Psoas muscle (tissue), 8 donors: ENCODE data around the gene IL17REL. TPM values are rescaled to one million over a fixed set of nuclear protein-coding genes. Genes with fewer than 3 reads are reported as not detected.

Experiments used
- ATAC-seq, 4 donors: fragments of 200-7000 bp; cut with Tn5 transposase; one replicate each; pipeline ENCODE4 v1.9.1; 2020; ENCODE audit warnings: moderate library complexity in 3 of 4, mild to moderate bottlenecking in 2 of 4
- DNase-seq, 2 donors: peaks; one replicate each; pipeline ENCODE4 v3.0.0-alpha.2; 2020
- H3K27ac ChIP-seq: fragments of 200-600 bp; one replicate; pipeline ENCODE4 v1.8.0; 2022
- H3K27me3 ChIP-seq, 3 donors: fragments of 200-600 bp in 1 of 3; one replicate each; pipeline versions ENCODE4 v1.6.1 to v1.8.0; 2013 to 2022; ENCODE audit warnings: low read length in 2 of 3, mild to moderate bottlenecking in 2 of 3, moderate library complexity in 1 of 3; ENCODE audit not compliant: insufficient read depth in 3 of 3
- H3K36me3 ChIP-seq, 2 donors: fragments of 200-600 bp in 1 of 2; one replicate each; pipeline versions ENCODE4 v1.6.1 to v1.8.0; 2013 to 2022; ENCODE audit warnings: low read depth in 1 of 2, mild to moderate bottlenecking in 1 of 2, moderate library complexity in 1 of 2; ENCODE audit not compliant: insufficient read depth in 1 of 2
- H3K4me1 ChIP-seq: fragments of 200-600 bp; one replicate; pipeline ENCODE4 v1.8.0; 2022
- H3K4me3 ChIP-seq: fragments of 200-600 bp; one replicate; pipeline ENCODE4 v1.8.0; 2022; ENCODE audit warnings: mild to moderate bottlenecking
- H3K9me3 ChIP-seq: fragments of 200-600 bp; one replicate; pipeline ENCODE4 v1.8.0; 2022
- WGBS, 3 donors: extraction: QIAGEN DNeasy Blood & Tissue Kit; methylation state at CpG; one replicate each; pipeline versions ENCODE4 v1.1.6 to v1.1.7; 2013; 5-methylcytosine and 5-hydroxymethylcytosine counted together
- intact Hi-C, 2 donors: fragments of 100-400 bp; cut with DNase I; formaldehyde crosslinking; loops; one replicate each; pipeline versions ENCODE4 v1.11.0 to v1.14.2; 2022
- polyA plus RNA-seq, 3 donors: library from polyadenylated mRNA; stranded (reverse); fragments of 200-250 nt; gene quantifications; one replicate each; pipeline ENCODE4 v1.2.3, GENCODE V29; 2013
- total RNA-seq, 4 donors: library from RNA; stranded (reverse); fragmentation: NEBNext Ultra II Directional in 2 of 4; extraction: Animal tissue kit (Norgen Biotek cat#: 25700) in 2 of 4; gene quantifications; one replicate each; pipeline versions ENCODE4 v1.2.1 to v1.2.4, GENCODE V29; 2021 to 2023
- TF ChIP-seq, protein P1 (sequence below): fragments of 200-600 bp; IDR thresholded peaks from one replicate; pipeline ENCODE4 v1.8.0; 2022; ENCODE audit warnings: antibody characterized with exemption
- donor health status: healthy with polysubstance abuse.
- donor health status: DM: no; HTN: no; CAD: no; lungs with moderate emphysema.
- donor health status: Bipolar disorder and iron deficiency.
- donor health status: healthy.
- donor health status: DM: yes; HTN: yes; CAD: no.
- donor health status: DM: no; HTN: no; CAD: no.
- donor health status: DM: no; HTN: no; CAD: no.
- donor health status: DM: yes; HTN: yes; CAD: no.

Gene IL17REL
- total and polyA plus RNA-seq, 7 donors = not detected

DNA sequence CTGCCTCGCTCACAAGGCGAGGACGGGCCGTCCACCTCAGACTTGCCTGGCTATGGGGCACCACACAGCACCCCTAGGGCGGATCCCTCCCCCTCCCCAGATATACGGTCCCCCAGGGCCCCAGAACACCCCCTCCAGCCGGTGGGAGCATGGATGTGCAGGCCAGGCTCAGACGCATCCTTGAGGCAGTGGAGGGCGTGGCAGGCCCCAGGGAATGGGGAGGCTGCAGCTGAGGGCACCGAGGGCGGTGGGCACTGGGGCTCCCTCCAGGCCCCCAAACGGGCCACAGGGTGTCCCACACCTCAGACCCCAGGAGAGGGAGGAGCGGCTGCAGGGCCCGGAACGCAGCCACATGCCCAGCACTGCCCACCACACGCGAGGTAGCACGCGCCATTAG is 33.5 kb upstream of the IL17REL start:
- no peak overlapping the region for H3K27ac ChIP-seq
- peaks cover 0 to 31% (median 15%) of the 10 kb centered on the region in 3 donors for H3K27me3 ChIP-seq
- no peaks in the 10 kb centered on the region for H3K4me1 ChIP-seq
- ATAC-seq (no peak), DNase-seq (no peak)
- TF ChIP-seq, protein P1, sequence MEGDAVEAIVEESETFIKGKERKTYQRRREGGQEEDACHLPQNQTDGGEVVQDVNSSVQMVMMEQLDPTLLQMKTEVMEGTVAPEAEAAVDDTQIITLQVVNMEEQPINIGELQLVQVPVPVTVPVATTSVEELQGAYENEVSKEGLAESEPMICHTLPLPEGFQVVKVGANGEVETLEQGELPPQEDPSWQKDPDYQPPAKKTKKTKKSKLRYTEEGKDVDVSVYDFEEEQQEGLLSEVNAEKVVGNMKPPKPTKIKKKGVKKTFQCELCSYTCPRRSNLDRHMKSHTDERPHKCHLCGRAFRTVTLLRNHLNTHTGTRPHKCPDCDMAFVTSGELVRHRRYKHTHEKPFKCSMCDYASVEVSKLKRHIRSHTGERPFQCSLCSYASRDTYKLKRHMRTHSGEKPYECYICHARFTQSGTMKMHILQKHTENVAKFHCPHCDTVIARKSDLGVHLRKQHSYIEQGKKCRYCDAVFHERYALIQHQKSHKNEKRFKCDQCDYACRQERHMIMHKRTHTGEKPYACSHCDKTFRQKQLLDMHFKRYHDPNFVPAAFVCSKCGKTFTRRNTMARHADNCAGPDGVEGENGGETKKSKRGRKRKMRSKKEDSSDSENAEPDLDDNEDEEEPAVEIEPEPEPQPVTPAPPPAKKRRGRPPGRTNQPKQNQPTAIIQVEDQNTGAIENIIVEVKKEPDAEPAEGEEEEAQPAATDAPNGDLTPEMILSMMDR = no peak
- H3K4me3 ChIP-seq = no peak overlapping the region
- no peaks in the 10 kb centered on the region for H3K36me3 ChIP-seq
- WGBS, 3 donors = 68 to 72% (median 70%) methylated on average over 15 to 19 of the region's 19 CpGs
- intact Hi-C loops = no loop called here
- H3K9me3 ChIP-seq = no peaks in the 10 kb centered on the region

- intact Hi-C loops = no loop called here
These were observed 32.9 kb upstream of the IL17REL start for GRCh38 chr22:50045211-50046018.

GRCh38 chr22:50044485-50045118 is 32.0 kb upstream of the IL17REL start:
- H3K36me3 ChIP-seq = no peaks in the 10 kb centered on the region
- no peaks in the 10 kb centered on the region for H3K9me3 ChIP-seq
- DNase-seq = no peak
- 67 to 71% (median 69%) methylated on average over 30 of the region's 30 CpGs for WGBS, 3 donors
- H3K27ac ChIP-seq = no peak overlapping the region
- intact Hi-C loops = no loop called here
- TF ChIP-seq, protein P1 = no peak
- no peak overlapping the region for H3K4me3 ChIP-seq
- no peak for ATAC-seq
- H3K4me1 ChIP-seq = no peaks in the 10 kb centered on the region
- peaks cover 0 to 23% (median 15%) of the 10 kb centered on the region in 3 donors for H3K27me3 ChIP-seq

More at GRCh38 chr22:50045211-50046018, 32.9 kb upstream of the IL17REL start:
- Histone ChIP-seq H3K36me3 (no peaks in the 10 kb centered on the region), H3K9me3 (no peaks in the 10 kb centered on the region), H3K4me3 (no peak overlapping the region), H3K27me3 (peaks cover 0 to 31% (median 15%) of the 10 kb centered on the region in 3 donors), H3K4me1 (no peaks in the 10 kb centered on the region), H3K27ac (no peak overlapping the region)
- TF ChIP-seq, protein P1 = no peak
- DNase-seq (no peak), ATAC-seq (no peak)
- 65 to 74% (median 70%) methylated on average over 34 to 35 of the region's 35 CpGs for WGBS, 3 donors

GRCh38 chr22:50041361-50042065 is 28.9 kb upstream of the IL17REL start:
- Histone ChIP-seq H3K4me3 (no peak overlapping the region), H3K36me3 (no peaks in the 10 kb centered on the region), H3K27ac (no peak overlapping the region), H3K27me3 (peaks cover 0 to 16% (median 8%) of the 10 kb centered on the region in 3 donors), H3K9me3 (peaks cover 4% of the 10 kb centered on the region), H3K4me1 (no peaks in the 10 kb centered on the region)
- 82 to 86% (median 86%) methylated on average over 17 of the region's 17 CpGs for WGBS, 3 donors
- intact Hi-C loops = no loop called here
- ATAC-seq (no peak), DNase-seq (no peak)
- TF ChIP-seq, protein P1 = no peak
